GM12878 (cell line): ENCODE results near the gene C10orf90. TPM values are rescaled to one million over a fixed set of nuclear protein-coding genes. Genes with fewer than 3 reads are reported as not detected.

Experiments
- ATAC-seq: fragments of 200-7000 bp; cut with Tn5 transposase; 3 replicates; pipeline ENCODE4 v1.9.1; 2020; ENCODE audit warnings: mild to moderate bottlenecking, moderate library complexity
- BruUV-seq: library from RNA; stranded (reverse); fragments of 400-500 nt; replicated peaks from 2 replicates; lab custom pipeline; 2021; lab: Mats Ljungman, UMichigan
- CTCF ChIA-PET: fragments of 300-600 bp; sonication (Branson Sonifier 250); formaldehyde crosslinking; extraction: SDS; loops from one replicate; lab custom pipeline; 2021; ENCODE audit warnings: inconsistent platforms; lab: Yijun Ruan, JAX
- POLR2A ChIA-PET: fragments of 350-600 bp; formaldehyde crosslinking; extraction: SDS; loops from one replicate; lab custom pipeline; 2021; ENCODE audit warnings: inconsistent platforms; lab: Charles Lee
- RAD21 ChIA-PET: fragments of 300-600 bp; sonication (Branson Sonifier 250); formaldehyde crosslinking; loops from one replicate; lab custom pipeline; 2023; ENCODE audit warnings: antibody characterized with exemption; ENCODE audit not compliant: unreplicated experiment; lab: Charles Lee
- SMC1A ChIA-PET: fragments of 300-600 bp; sonication (Branson Sonifier 250); formaldehyde crosslinking; loops from one replicate; lab custom pipeline; 2023; ENCODE audit not compliant: unreplicated experiment, uncharacterized antibody; lab: Charles Lee
- DNase-seq: peaks from one replicate; pipeline ENCODE4 v3.0.0-alpha.2; 2011; ENCODE audit warnings: low read depth, low spot score
- FAIRE-seq: peaks from 3 replicates; lab custom pipeline; 2011; peaks lifted over from hg19 to GRCh38; lab: Jason Lieb, UNC
- H2AFZ ChIP-seq: 2 replicates; pipeline ENCODE4 v1.6.0; 2011; ENCODE audit warnings: low read depth, low read length, control low read depth; ENCODE audit not compliant: control insufficient read depth
- H3K27ac ChIP-seq: 2 replicates; pipeline ENCODE4 v1.5.1; 2011; ENCODE audit warnings: control low read depth; ENCODE audit not compliant: control insufficient read depth, insufficient read depth
- H3K27me3 ChIP-seq, 2 experiments: replicated peaks in 1 of 2; 2 replicates each; pipeline versions ENCODE4 v1.6.0 to v1.6.1; 2011; ENCODE audit warnings: low read length in 1 of 2; ENCODE audit not compliant: control insufficient read depth in 2 of 2, insufficient read depth in 2 of 2
- H3K36me3 ChIP-seq, 2 experiments: 2 replicates each; pipeline ENCODE4 v1.5.1; 2011; ENCODE audit warnings: low read length in 1 of 2; ENCODE audit not compliant: control insufficient read depth in 2 of 2, insufficient read depth in 2 of 2
- H3K4me1 ChIP-seq: 2 replicates; pipeline ENCODE4 v1.6.1; 2011; ENCODE audit warnings: mild to moderate bottlenecking, low read length, moderate library complexity, mixed read lengths; ENCODE audit not compliant: control insufficient read depth, insufficient read depth
- H3K4me2 ChIP-seq: 2 replicates; pipeline ENCODE4 v1.6.0; 2011; ENCODE audit warnings: control low read depth; ENCODE audit not compliant: control insufficient read depth, insufficient read depth
- H3K4me3 ChIP-seq: fragments of 200-600 bp; sonication (generic); 2 replicates; pipeline ENCODE4 v1.5.1; 2016
- H3K79me2 ChIP-seq: 2 replicates; pipeline ENCODE4 v1.6.0; 2011; ENCODE audit warnings: low read length; ENCODE audit not compliant: control insufficient read depth, insufficient read depth
- H3K9ac ChIP-seq: 2 replicates; pipeline ENCODE4 v1.8.0; 2011; ENCODE audit warnings: low read length, control low read depth, mixed read lengths; ENCODE audit not compliant: control insufficient read depth, insufficient read depth
- H3K9me3 ChIP-seq: replicated peaks from 3 replicates; pipeline ENCODE4 v1.5.1; 2011; ENCODE audit warnings: mild to moderate bottlenecking, low read length; ENCODE audit not compliant: control insufficient read depth, insufficient read depth
- H4K20me1 ChIP-seq: 2 replicates; pipeline ENCODE4 v1.6.0; 2011; ENCODE audit not compliant: control insufficient read depth, insufficient read depth
- CREM ChIP-seq: IDR thresholded peaks from 2 replicates; pipeline ENCODE4 v1.6.1; 2014; ENCODE audit warnings: antibody characterized with exemption, low read depth
- FOXK2 ChIP-seq: fragments of 450-650 bp; IDR thresholded peaks from 2 replicates; pipeline ENCODE4 v1.6.1; 2017; ENCODE audit warnings: mild to moderate bottlenecking, moderate library complexity
- LARP7 ChIP-seq: fragments of 450-650 bp; IDR thresholded peaks from 2 replicates; pipeline ENCODE4 v1.6.1; 2017; ENCODE audit warnings: mild to moderate bottlenecking
- RFX5 ChIP-seq: IDR thresholded peaks from 2 replicates; pipeline ENCODE4 v1.6.1; 2011; ENCODE audit warnings: low read depth, low read length, improper control_type of control experiment
- SUZ12 ChIP-seq: fragments of 200-600 bp; sonication (generic); IDR thresholded peaks from one replicate; pipeline ENCODE4 v1.6.1; 2018; ENCODE audit warnings: antibody characterized with exemption, mild to moderate bottlenecking; ENCODE audit not compliant: unreplicated experiment
- WGBS: methylation state at CpG from one replicate; pipeline ENCODE4 v1.1.6; 2016; ENCODE audit warnings: low lambda C conversion rate; ENCODE audit not compliant: insufficient replicate concordance, insufficient coverage; ENCODE audit errors: missing lambda C conversion rate; 5-methylcytosine and 5-hydroxymethylcytosine counted together
- in situ Hi-C: fragments of 300-500 bp; cut with MboI; formaldehyde crosslinking; loops from 9 replicates; pipeline ENCODE4 v1.14.3; 2018; ENCODE audit warnings: mixed read lengths
- intact Hi-C: fragments of 100-400 bp; cut with micrococcal nuclease; formaldehyde crosslinking; loops from one replicate; pipeline ENCODE4 v1.14.2; 2022; ENCODE audit not compliant: unreplicated experiment
- polyA plus RNA-seq, 11 experiments: library from polyadenylated mRNA; depleted of rRNA in 4 of 11; unstranded in 6 of 11; stranded (reverse) in 5 of 11; fragments of >200 nt; fragmentation: Nextera tagmentation in 4 of 11; fragmentation: Illumina TruSeq in 1 of 11; extraction: Ambion mirVana in 4 of 11; extraction: Trizol in 1 of 11; gene quantifications; 1 replicate in 1 of 11; 2 replicates in 10 of 11; pipeline versions ENCODE4 v1.2.1 to v1.2.3, GENCODE V29; 2011 to 2016; ENCODE audit warnings: inconsistent platforms in 2 of 11, missing spikeins in 2 of 11, low read depth in 1 of 11
- total RNA-seq, 4 experiments: library from RNA; depleted of rRNA in 3 of 4; stranded (reverse); fragments of >200 nt in 3 of 4; fragmentation: Illumina TruSeq in 1 of 4; extraction: Trizol in 1 of 4; gene quantifications; 2 replicates each; pipeline versions ENCODE4 v1.2.1 to v1.2.3, GENCODE V29; 2013 to 2021
- TF ChIP-seq, protein P1 (sequence below): IDR thresholded peaks from 2 replicates; pipeline ENCODE4 v1.6.1; 2011; ENCODE audit warnings: mild to moderate bottlenecking, low read depth, low read length, moderate library complexity; ENCODE audit not compliant: insufficient replicate concordance
- TF ChIP-seq, protein P2 (sequence below): fragments of 450-650 bp; IDR thresholded peaks from 2 replicates; pipeline ENCODE4 v1.6.1; 2017; ENCODE audit warnings: antibody characterized with exemption, mild to moderate bottlenecking, moderate library complexity
- TF ChIP-seq, protein P3 (sequence below): fragments of 450-650 bp; formaldehyde crosslinking; IDR thresholded peaks from 2 replicates; pipeline ENCODE4 v1.5.0; 2022; ENCODE audit warnings: mild to moderate bottlenecking, missing genetic modification characterization

C10orf90 gene
- total and polyA plus RNA-seq, 10 of the 15 experiments (the other 5 are each of a cell fraction or from before 2014, with no cell fraction given) = 0.04 TPM; not detected in 9

DNA sequence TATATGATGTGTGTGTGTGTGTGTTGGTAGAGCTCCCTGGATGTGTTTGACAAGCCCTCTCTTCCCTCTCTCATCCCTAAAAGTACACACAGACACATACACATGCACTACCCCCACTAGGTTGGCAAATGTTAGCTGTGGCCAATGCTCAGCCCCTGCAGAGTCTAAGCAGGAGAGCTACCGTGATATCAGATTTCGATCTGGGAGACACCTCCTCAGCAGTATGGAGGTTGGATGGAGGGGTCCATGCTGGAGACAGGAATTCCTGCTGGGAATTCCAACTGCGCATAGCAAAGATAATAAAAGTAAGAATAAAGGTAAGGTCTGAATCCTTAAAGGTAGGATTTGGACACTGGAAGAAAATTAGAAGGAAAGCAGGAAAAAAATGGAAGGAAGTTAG lies 85.7 kb downstream of the C10orf90 start (continued):
- TF ChIP-seq RFX5 (no peak), SUZ12 (no peak), LARP7 (no peak), CREM (no peak)
- TF ChIP-seq, protein P1, sequence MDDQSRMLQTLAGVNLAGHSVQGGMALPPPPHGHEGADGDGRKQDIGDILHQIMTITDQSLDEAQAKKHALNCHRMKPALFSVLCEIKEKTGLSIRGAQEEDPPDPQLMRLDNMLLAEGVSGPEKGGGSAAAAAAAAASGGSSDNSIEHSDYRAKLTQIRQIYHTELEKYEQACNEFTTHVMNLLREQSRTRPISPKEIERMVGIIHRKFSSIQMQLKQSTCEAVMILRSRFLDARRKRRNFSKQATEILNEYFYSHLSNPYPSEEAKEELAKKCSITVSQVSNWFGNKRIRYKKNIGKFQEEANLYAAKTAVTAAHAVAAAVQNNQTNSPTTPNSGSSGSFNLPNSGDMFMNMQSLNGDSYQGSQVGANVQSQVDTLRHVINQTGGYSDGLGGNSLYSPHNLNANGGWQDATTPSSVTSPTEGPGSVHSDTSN = no peak
- TF ChIP-seq, protein P2, sequence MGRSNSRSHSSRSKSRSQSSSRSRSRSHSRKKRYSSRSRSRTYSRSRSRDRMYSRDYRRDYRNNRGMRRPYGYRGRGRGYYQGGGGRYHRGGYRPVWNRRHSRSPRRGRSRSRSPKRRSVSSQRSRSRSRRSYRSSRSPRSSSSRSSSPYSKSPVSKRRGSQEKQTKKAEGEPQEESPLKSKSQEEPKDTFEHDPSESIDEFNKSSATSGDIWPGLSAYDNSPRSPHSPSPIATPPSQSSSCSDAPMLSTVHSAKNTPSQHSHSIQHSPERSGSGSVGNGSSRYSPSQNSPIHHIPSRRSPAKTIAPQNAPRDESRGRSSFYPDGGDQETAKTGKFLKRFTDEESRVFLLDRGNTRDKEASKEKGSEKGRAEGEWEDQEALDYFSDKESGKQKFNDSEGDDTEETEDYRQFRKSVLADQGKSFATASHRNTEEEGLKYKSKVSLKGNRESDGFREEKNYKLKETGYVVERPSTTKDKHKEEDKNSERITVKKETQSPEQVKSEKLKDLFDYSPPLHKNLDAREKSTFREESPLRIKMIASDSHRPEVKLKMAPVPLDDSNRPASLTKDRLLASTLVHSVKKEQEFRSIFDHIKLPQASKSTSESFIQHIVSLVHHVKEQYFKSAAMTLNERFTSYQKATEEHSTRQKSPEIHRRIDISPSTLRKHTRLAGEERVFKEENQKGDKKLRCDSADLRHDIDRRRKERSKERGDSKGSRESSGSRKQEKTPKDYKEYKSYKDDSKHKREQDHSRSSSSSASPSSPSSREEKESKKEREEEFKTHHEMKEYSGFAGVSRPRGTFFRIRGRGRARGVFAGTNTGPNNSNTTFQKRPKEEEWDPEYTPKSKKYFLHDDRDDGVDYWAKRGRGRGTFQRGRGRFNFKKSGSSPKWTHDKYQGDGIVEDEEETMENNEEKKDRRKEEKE = no peak

DNA sequence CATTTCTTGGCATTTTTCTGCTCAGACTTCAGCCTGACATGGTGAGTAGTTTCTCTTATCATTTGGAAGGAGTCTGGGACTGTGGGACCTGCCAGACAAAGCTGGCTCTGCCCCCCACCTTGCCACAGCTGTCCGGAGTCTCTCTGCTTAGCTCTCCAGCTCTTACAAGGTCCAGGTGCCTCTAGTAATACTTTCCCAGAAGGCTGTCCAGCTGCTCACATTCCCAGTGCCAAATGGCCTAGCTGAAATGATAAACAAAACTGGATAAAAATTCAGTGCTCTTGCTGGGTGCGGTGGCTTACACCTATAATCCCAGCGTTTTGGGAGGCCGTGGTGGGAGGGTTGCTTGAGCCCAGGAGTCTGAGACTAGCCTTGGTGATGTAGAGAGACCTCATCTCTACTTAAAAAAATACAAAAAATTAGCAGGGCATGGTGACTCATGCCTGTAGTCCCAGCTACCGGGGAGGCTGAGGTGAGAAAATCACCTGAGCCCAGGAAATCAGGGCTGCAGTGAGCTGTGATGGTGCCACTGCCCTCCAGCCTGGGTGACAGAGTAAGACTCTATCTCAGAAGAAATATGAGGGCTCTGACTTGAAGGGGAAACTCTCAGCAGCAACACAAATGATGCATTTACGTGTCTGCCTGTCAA lies 86.8 kb downstream of the C10orf90 start:
- no peaks in the 10 kb centered on the region for H4K20me1 ChIP-seq
- ChIA-PET CTCF (interaction anchor here (0.7 kb wide), 1 partner anchor 1585 kb away, joined by 3 read pairs; no protein-coding TSS in a partner anchor), RAD21 (no interaction called here), SMC1A (no interaction called here), POLR2A (no interaction called here)
- no peak for TF ChIP-seq FOXK2
- TF ChIP-seq, protein P3, sequence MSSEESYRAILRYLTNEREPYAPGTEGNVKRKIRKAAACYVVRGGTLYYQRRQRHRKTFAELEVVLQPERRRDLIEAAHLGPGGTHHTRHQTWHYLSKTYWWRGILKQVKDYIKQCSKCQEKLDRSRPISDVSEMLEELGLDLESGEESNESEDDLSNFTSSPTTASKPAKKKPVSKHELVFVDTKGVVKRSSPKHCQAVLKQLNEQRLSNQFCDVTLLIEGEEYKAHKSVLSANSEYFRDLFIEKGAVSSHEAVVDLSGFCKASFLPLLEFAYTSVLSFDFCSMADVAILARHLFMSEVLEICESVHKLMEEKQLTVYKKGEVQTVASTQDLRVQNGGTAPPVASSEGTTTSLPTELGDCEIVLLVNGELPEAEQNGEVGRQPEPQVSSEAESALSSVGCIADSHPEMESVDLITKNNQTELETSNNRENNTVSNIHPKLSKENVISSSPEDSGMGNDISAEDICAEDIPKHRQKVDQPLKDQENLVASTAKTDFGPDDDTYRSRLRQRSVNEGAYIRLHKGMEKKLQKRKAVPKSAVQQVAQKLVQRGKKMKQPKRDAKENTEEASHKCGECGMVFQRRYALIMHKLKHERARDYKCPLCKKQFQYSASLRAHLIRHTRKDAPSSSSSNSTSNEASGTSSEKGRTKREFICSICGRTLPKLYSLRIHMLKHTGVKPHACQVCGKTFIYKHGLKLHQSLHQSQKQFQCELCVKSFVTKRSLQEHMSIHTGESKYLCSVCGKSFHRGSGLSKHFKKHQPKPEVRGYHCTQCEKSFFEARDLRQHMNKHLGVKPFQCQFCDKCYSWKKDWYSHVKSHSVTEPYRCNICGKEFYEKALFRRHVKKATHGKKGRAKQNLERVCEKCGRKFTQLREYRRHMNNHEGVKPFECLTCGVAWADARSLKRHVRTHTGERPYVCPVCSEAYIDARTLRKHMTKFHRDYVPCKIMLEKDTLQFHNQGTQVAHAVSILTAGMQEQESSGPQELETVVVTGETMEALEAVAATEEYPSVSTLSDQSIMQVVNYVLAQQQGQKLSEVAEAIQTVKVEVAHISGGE (CRISPR knock-in tag) = no peak
- H2AFZ ChIP-seq = no peak overlapping the region
- H3K9me3 ChIP-seq = no peaks in the 10 kb centered on the region
- H3K4me3 ChIP-seq = no peak overlapping the region
- H3K27ac ChIP-seq = no peak overlapping the region
- no TSS peak for BruUV-seq
- in situ Hi-C loops = no loop called here
- H3K9ac ChIP-seq = no peak overlapping the region
- FAIRE-seq = no peak
- H3K27me3 ChIP-seq = no peaks in the 10 kb centered on the region; a peak in 1 of 4 replicates
- no peaks in the 10 kb centered on the region for H3K79me2 ChIP-seq
- no peaks in the 10 kb centered on the region for H3K4me1 ChIP-seq
- no peaks in the 10 kb centered on the region for H3K36me3 ChIP-seq
- no peak for ATAC-seq
- H3K4me2 ChIP-seq = no peak overlapping the region
- WGBS = 19% methylated on average over 6 of the region's 6 CpGs
- DNase-seq = no peak
- intact Hi-C loops = no loop called here
